HCT116 (cell line): Measurements from ENCODE around the gene NOC4L.

Experiments
- CTCF ChIP-seq, 3 experiments: fragments of 200-600 bp in 1 of 3; sonication (generic) in 1 of 3; IDR thresholded peaks in 2 of 3; conservative IDR thresholded peaks in 1 of 3; 2 replicates each; pipeline ENCODE4 v1.5.1; 2012 to 2017; ENCODE audit warnings: low read depth in 2 of 3, low read length in 2 of 3, antibody characterized with exemption in 1 of 3, borderline replicate concordance in 1 of 3, control low read depth in 1 of 3, mild to moderate bottlenecking in 1 of 3, mixed read lengths in 1 of 3, mixed run types in 1 of 3, moderate library complexity in 1 of 3; ENCODE audit not compliant: insufficient read depth in 1 of 3
- ELF1 ChIP-seq: IDR thresholded peaks from 2 replicates; pipeline ENCODE4 v1.6.1; 2012; ENCODE audit warnings: low read depth, borderline replicate concordance
- EZH2 ChIP-seq: fragments of 200-600 bp; sonication (generic); IDR thresholded peaks from 2 replicates; pipeline ENCODE4 v1.6.1; 2017; ENCODE audit warnings: antibody characterized with exemption, mixed run types
- EZH2phosphoT487 ChIP-seq: fragments of 200-600 bp; IDR thresholded peaks from 2 replicates; pipeline ENCODE4 v1.6.1; 2018; ENCODE audit warnings: antibody characterized with exemption, borderline replicate concordance
- MAX ChIP-seq: IDR thresholded peaks from 2 replicates; pipeline ENCODE4 v1.6.1; 2012
- POLR2A ChIP-seq: IDR thresholded peaks from 2 replicates; pipeline ENCODE4 v1.7.0; 2011; ENCODE audit warnings: borderline replicate concordance; ENCODE audit not compliant: insufficient read depth, insufficient read length; ENCODE audit errors: extremely low read depth
- POLR2AphosphoS5 ChIP-seq: IDR thresholded peaks from 2 replicates; pipeline ENCODE4 v1.6.1; 2011; ENCODE audit warnings: mild to moderate bottlenecking, low read depth, low read length, moderate library complexity
- SP1 ChIP-seq: IDR thresholded peaks from 2 replicates; pipeline ENCODE4 v1.6.1; 2012; ENCODE audit warnings: low read depth
- YY1 ChIP-seq: IDR thresholded peaks from 2 replicates; pipeline ENCODE4 v1.6.1; 2011; ENCODE audit warnings: low read length, low read depth, moderate library complexity, mild to moderate bottlenecking; ENCODE audit not compliant: insufficient replicate concordance; ENCODE audit errors: extremely low read depth
- ZBTB33 ChIP-seq: IDR thresholded peaks from 2 replicates; pipeline ENCODE4 v1.6.1; 2011; ENCODE audit warnings: mild to moderate bottlenecking, low read length, moderate library complexity; ENCODE audit not compliant: insufficient replicate concordance; ENCODE audit errors: extremely low read depth
- ZNF274 ChIP-seq: fragments of 200-500 bp; sonication (Bioruptor generic); IDR thresholded peaks from 2 replicates; pipeline ENCODE4 v1.6.1; 2014; ENCODE audit warnings: mild to moderate bottlenecking, low read depth, low read length, inconsistent platforms
- TF ChIP-seq, protein P1 (sequence below): IDR thresholded peaks from 2 replicates; pipeline ENCODE4 v1.6.1; 2012; ENCODE audit warnings: low read depth

- TF ChIP-seq CTCF (IDR thresholded peaks at IDR 0.05 in 2 of 3, conservative IDR thresholded peaks at IDR 0.05 in 1 of 3; ENCODE audit: borderline replicate concordance in 1 of 3, insufficient read depth in 1 of 3, low read depth in 2 of 3, low read length in 2 of 3) (no peak), YY1 (no peak), EZH2 (no peak), EZH2phosphoT487 (no peak), MAX (no peak), POLR2A (no peak), POLR2AphosphoS5 (no peak), ZNF274 (no peak), ELF1 (no peak), ZBTB33 (no peak), SP1 (no peak)
- TF ChIP-seq, protein P1, sequence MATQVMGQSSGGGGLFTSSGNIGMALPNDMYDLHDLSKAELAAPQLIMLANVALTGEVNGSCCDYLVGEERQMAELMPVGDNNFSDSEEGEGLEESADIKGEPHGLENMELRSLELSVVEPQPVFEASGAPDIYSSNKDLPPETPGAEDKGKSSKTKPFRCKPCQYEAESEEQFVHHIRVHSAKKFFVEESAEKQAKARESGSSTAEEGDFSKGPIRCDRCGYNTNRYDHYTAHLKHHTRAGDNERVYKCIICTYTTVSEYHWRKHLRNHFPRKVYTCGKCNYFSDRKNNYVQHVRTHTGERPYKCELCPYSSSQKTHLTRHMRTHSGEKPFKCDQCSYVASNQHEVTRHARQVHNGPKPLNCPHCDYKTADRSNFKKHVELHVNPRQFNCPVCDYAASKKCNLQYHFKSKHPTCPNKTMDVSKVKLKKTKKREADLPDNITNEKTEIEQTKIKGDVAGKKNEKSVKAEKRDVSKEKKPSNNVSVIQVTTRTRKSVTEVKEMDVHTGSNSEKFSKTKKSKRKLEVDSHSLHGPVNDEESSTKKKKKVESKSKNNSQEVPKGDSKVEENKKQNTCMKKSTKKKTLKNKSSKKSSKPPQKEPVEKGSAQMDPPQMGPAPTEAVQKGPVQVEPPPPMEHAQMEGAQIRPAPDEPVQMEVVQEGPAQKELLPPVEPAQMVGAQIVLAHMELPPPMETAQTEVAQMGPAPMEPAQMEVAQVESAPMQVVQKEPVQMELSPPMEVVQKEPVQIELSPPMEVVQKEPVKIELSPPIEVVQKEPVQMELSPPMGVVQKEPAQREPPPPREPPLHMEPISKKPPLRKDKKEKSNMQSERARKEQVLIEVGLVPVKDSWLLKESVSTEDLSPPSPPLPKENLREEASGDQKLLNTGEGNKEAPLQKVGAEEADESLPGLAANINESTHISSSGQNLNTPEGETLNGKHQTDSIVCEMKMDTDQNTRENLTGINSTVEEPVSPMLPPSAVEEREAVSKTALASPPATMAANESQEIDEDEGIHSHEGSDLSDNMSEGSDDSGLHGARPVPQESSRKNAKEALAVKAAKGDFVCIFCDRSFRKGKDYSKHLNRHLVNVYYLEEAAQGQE: no peak
Measured at GRCh38 chr12:132168311-132169031, 24.2 kb downstream of the NOC4L start.
